ENCODE measurements around the gene GRIN3B.
"Not testable (repeated sequence)": the region's sequence is repeated elsewhere in the genome, so short reads cannot be mapped to it uniquely, and the experiment has no call there.

The GRIN3B gene, protein sequence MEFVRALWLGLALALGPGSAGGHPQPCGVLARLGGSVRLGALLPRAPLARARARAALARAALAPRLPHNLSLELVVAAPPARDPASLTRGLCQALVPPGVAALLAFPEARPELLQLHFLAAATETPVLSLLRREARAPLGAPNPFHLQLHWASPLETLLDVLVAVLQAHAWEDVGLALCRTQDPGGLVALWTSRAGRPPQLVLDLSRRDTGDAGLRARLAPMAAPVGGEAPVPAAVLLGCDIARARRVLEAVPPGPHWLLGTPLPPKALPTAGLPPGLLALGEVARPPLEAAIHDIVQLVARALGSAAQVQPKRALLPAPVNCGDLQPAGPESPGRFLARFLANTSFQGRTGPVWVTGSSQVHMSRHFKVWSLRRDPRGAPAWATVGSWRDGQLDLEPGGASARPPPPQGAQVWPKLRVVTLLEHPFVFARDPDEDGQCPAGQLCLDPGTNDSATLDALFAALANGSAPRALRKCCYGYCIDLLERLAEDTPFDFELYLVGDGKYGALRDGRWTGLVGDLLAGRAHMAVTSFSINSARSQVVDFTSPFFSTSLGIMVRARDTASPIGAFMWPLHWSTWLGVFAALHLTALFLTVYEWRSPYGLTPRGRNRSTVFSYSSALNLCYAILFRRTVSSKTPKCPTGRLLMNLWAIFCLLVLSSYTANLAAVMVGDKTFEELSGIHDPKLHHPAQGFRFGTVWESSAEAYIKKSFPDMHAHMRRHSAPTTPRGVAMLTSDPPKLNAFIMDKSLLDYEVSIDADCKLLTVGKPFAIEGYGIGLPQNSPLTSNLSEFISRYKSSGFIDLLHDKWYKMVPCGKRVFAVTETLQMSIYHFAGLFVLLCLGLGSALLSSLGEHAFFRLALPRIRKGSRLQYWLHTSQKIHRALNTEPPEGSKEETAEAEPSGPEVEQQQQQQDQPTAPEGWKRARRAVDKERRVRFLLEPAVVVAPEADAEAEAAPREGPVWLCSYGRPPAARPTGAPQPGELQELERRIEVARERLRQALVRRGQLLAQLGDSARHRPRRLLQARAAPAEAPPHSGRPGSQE

DNA sequence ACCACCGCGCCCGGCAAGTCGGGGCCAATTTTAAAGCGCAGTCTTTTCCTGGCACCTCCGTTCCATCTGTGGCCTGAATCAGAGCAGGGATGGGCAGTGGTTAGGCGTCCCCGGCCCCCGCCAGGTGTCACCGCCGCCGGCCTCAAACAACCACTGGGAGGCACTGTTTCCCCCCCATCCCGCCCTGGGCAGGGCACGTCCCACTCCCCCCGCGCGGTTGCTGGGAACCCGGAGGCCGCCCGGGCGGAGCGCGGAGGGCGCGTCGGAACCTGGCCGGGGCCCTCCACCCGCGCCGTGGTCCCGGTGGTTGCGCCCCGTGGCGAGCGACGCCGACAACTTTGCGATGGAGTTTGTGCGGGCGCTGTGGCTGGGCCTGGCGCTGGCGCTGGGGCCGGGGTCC is at the start of gene GRIN3B:
GRIN3B (plus strand) TSS at position 325 of the 400 bp plus-strand sequence; CDS start at position 344, 19 bp downstream.
- DNase-seq: no peak

DNA sequence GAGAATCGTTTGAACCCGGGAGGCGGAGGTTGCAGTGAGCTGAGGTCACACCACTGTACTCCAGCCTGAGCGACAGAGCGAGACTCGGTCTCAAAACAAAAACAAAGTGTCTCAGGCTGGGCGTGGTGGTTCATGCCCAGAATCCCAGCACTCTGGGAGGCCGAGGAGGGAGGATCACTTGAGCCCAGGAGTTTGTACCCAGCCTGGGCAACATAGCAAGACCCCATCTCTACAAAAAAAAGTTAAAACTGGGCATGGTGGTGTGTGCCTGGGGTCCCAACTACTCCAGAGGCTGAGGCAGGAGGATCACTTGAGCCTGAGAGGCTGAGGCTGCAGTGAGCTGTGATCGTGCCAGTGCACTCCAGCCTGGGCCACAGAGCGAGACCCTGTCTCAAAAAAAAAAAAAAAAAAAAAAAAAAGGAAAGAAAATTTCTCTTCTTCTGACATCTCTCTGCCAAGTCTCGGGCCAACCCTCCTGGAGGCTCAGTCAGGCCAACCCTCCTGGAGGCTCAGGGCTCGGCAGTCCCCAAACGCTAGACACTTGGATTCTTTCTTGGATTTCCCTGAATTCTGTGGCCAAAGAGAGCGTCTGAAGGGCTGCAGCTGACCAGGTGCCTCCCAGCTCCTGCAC is 48.1 kb upstream of the GRIN3B start:
- DNase-seq: no peak

DNA sequence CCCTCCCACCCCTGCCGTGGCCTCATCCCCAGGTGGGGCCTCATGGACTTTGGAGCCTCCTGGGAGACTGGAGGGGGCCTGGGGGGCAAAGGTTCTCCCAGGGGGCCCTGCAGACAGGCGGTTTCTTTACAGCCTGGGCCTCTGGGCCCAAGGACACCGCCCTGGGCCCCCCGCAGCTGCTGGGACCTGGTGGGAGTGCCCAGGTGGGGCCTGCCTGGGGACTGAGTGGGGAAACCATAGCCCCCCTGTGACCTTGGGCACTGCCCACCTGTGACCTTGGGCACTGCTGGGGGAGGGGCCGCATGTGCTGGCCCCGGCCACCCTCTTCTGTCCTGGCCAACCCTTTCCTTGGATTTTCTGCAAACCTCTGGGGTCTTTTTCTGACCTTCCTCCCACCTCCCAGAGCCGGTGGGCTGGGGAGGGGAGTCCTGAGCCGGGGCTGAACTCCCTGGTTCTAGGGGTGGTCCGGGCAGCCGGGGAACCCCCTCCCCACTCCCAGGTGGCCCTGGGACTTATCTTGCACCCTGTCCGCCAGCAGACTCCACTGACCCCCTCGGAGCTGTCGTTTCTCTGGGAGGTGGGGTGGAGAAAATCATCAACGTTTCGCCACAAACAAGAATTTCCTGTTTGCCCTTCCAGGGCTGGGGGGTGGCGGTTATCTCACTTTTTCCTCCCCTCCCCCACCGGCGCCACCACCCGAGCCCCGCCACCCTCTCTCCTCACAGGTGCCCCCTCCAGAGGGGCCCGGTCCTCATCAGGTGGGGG is 47.4 kb upstream of the GRIN3B start:
- no peak for DNase-seq

DNA sequence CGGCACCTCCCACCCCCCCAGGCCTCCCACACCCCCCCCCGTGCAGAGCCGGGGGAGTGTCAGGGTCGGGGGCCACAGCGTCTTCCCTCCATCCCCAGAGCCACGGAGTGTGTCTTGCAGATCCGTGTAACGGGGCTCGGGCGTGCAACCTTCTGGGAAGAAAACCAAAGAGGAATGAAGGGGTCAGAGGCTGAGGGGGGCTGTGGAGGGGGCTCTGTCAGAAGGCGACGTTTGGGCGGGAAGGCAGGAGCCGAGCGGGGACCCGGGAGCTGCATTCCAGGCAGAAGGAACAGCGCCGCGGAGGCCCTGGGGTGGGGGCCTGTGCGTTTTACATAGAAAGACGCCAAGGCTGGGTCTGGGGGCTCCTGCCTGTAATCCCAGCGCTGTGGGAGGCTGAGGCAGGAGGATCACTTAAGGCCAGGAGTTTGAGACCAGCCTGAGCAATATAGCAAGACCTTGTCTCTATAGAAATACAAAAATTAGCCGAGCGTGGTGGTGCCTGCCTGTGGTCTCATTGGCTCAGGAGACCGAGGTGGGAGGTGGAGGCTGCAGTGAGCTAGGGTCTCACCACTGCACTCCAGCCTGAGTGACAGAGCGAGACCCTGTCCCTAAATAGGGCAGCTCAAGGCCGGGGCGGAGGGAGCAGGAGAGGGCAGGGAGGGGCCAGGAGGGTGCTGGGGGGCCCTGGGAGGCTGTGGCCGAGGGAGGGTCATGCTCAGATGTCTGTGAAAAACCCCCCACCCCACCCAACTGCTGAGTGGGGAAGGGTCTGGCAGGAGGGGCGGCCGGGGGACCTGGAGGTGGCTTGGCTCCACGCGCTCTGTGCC is 46.6 kb upstream of the GRIN3B start:
- DNase-seq: no peak

DNA sequence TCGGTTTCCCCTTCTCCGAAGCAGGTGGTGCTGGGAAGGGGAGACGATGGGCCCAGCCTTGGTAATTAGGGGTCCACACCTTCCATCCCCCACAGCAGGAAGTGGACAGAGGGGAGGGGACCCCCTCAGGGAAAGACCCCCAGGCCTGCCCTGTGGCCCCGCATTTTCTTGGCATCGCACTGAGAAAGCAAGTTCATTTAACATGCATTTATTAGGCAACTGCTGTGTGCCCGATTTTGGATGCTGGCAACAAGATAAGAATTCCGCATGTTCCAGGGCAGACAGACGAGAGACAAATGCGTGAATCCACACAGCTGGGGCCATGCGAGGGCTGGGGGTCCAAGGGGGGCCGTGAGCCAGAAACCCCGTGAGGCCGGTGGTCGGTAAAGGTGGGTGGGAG is 45.9 kb upstream of the GRIN3B start:
- DNase-seq: no peak

DNA sequence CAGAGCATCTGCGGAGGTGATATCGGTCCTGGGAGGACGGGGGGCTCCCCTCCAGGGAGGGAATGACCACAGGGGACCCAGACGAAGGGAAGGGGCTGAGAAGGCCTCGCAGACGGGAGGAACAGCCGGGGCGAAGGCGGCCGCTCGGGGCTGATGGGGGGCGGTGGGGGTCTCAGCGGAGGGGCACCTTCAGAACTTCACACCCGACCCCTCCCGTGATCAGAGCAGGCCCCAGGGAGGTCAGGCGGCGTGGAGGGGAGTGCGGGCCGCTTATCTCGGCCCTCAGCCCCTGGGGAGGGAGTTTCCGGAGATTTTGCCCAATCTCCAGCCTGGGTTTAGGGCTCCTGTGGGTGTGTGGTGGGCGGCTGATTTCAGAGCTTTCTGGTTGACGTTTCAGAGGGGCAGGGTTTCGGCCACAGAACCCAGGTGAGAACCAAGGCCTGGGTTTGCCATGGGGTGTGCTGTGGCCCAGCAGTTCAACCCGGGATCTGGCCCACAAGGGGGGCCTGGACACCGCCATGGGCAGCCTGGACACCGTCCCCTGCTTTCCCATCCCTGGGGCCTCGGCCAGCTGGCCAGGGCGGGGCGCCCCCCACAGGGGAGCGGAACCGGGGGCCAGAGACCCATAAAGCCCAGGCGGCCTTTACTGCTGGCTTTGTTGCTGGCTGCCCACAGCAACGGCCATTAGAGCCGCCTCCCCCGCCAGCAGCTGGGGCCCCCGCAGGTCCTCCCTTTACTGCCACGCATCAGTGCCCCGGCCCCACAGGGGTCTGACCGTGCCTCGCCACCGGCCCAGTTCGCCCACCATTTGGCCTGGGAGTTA is 45.3 kb upstream of the GRIN3B start:
- DNase-seq: no peak

DNA sequence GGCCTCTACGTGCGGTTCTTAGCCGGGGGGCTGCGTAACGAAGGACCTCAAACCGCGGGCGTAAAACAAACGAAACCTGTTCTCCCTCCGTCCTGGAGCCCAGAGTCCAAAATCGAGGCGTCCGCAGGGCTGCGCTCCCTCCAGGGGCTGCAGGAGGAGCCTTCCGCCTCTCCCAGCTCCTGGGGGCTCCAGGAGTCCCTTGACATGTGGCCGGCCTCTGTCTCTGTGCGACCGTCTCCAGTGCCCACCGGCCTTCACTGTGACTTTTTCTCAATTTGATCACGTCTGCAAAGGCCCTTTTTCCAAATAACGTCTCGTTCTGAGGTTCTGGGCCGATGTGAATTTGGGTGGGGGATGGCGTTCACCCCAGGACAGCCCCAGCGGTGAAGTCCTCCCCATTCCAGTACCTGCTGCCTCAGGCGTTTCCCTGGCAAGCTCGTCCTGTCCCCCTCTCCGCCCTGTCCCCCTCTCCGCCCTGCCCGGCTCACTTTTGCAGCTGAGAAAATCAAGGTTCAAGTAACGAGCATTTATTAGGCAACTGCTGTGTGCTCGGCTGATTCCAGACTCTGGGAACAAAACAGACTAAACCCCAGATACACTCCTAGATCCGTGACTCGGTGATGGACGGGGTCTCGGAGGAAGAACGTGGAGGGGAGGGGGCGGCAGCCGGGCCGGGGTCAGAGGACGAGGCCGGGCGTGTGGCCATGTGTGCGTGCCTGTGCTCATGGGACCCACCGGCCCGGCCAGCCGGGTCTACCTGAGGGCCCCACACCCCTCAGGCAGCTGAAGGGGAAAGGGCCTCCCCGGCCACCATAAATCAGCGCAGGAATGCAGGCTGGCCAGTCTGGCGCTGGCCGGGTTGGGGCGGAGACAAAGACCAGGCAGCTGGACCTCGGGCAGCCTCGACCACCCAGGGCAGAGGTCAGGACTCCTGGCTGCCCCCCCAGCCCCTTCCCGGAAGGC is 44.1 kb upstream of the GRIN3B start:
- DNase-seq: no peak

DNA sequence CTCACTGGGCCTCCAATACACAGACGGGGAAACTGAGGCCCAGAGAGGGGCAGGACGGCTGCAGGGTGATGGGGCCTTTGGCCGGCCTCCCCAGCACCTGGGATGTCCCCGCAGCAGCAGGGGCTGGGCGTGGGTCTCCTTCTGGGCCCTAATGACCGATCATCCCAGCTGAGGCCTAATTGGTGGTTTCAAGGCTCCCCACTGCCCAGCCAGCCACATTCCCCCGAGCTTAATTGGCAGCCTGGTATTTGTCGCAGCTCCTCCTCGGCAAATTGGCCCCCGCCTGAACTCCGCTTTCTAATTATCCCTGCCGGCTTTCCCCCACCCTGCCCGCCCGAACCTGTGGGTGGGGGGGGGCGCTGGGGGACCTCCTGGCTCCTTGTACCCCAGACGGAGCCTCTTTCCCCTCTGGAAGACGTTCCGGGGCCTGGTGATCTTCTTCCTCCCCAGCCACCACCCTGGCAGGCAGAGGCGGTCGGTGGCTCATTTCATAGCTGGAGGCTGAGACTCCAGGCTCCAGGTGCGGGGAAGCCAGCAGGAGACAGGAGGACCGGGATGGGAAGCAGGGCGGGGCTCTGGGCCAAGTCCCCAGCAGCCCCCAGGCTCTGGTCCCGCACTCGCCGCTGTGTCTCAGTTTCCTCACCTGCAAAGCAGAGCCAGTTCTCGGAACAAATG is 43.3 kb upstream of the GRIN3B start:
- DNase-seq: no peak

DNA sequence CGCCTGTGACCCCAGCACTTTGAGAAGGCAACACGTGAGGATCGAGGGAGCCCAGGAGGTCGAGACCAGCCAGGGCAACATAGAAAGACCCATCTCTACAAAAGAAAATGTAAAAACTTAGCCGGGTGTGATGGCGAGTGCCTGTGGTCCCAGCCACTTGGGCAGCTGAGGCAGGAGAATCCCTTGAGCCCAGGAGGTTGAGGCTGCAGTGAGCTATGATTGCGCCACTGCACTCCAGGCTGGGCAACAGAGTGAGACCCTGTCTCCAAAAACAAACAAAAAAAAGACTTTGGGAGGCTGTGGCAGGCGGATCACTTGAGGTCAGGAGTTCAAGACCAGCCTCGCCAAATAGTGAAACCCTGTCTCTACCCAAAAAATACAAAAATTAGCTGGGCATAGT is 42.6 kb upstream of the GRIN3B start:
- DNase-seq: not testable (repeated sequence)

DNA sequence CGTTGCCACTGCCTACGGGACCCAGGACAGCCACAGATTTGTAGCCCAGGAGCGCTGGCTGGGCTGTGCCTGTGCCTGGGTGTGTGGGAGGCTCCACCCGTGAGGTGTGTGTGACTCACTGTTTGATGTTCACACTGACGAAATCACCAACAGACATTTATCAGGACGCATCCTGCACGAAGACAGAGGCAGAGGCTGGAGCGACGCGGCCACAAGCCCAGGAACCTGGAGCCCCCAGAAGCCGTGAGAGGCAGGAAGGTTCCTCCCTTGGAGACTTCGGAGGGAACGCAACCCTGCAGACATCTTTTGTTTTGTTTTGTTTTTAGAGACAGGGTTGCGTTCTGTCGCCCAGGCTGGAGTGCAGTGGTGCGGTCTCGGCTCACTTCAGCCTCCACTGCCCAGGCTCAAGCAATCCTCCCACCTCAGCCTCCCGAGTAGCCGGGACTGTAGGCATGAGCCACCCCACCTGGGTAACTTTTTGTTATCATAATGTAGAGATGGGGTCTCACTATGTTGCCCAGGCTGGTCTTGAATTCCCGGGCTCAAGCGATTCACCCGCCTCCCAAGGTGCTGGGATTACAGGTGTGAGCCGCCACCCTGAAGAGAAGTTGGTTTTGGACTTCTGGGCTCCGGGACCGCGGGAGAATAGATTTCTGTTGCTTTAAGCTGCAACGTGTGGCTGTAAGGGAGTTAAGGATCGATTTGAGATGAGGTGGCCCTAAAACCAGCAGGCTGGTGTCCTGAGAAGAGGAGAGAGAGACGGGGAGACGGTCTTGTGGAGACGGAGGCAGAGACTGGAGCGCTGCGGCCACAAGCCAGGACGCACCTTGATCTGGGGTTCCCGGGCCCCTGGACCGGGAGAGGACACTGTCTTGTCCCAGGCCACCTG is 41.0 kb upstream of the GRIN3B start:
- no peak for DNase-seq

DNA sequence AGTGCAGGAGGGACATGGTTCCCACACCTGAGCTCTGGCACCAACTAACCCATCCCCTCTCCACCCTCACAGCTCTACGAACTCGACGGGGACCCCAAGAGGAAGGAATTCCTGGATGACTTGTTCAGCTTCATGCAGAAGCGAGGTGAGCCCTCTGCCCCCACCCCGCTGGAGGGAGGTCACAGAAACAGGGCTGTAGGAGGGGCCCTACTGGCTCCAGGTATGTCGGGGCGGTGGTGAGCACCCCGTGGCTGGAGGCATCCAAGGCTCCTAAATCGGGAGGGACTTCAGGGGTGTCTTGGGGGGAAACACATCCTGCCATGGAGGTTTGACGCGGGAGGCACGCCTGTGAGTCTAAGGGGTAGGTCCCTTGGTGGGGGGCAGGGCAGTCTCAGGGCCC is 40.2 kb upstream of the GRIN3B start:
- DNase-seq: no peak

DNA sequence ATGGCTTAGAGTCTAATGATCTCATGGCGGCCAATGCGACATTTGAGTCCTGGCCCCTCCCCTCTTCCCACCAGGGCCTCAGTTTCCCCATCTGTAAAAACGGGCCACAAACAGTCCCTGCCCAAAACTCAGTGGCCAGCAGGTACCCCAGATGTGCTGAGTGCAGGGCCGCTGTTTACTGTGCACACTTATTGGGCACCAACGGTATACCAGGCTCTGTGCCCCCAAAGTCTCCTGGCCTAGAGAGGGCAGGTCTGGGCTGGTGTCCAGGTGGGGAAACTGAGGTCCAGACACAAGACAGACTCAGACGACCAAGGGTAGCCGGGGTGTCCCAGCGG is 39.6 kb upstream of the GRIN3B start:
- no peak for DNase-seq

DNA sequence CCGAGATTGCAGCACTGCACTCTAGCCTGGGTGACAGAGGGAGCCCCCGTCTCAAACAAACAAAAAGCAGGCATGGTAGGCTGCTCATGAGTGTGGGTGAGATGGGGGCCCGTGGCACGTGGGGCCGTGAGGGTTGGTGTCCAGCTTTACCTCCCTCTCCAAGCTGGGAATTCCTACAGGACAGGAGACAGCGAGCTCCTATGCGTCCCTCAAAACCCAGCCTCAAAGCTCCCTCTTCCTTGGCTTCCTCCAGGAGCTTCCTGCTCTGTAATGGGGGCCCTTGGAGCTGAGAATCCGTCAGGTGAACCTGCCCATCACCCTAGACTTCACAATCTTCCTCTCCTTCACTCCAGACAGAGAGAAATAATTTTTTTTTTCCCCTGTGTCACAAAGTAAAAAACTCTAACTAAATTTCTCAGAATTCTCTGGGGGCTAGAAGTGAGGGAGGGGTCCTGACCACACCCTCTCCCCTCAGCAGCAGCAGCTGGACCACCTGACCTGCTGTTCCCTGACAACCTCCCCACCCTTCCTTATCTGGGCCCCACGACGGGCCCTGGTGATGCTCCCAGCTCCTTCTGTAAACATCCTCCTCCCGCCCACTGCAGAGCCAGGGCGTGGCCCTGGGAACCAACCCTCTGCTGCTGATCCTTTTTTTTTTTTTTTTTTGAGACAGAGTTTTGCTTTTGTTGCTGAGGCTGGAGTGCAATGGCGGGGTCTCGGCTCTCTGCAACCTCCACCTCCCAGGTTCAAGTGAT is 38.2 kb upstream of the GRIN3B start:
- no peak for DNase-seq

DNA sequence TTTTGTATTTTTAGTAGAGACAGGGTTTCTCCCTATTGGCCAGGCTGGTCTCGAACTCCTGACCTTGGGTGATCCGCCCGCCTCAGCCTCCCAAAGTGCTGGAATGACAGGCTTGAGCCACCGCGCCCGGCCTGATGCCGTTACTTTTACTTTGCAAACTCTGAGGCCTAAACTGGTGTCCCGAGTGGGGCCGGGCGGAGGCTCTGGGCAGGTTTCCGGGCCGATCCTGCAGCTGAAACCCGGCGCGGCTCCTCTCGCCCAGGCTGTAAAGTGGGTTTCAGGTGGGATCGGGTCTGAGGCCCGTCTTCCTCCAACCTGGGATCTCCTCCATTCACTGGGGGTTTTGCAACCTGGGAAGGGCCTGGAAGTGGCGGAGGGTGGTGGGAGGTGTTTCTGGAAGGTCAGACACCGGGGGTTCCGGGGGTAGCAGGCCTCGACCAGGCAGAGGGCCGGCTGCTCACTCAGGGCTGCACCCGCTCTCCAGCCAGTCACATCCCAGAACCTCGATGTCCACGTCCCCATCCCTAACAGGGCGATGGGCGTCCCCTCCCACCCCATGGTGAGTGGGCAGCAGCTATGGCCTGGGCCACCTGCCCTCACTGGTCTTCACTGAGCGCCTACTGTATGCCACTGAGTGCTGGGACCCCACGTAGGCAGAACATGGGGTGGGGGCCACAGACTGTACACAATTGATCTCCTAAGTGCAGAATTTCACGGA is 37.4 kb upstream of the GRIN3B start:
- DNase-seq: no peak

DNA sequence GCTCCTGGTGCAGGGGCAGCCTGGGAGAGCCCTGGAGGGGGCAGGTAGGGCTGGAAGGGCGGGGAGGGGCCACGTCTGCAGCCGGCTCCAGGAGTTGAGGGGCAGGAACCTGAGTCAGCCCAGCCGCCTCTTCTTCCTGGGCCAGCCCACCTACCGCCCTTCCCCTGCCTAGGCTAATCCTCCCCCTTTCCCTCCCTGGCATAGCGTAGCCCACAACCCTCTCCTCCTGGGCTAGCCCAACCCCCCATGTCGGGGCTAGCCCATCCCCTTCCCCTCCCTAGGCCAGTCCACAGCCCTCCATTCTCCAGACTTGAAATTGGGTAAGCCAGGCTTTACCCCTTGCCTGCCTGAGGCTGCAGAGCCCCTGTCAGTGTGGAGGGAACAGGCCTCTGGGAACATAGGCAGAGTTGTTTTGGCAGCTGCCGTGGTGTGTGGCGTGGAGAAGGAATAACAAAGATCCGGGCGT is 36.7 kb upstream of the GRIN3B start:
- no peak for DNase-seq

DNA sequence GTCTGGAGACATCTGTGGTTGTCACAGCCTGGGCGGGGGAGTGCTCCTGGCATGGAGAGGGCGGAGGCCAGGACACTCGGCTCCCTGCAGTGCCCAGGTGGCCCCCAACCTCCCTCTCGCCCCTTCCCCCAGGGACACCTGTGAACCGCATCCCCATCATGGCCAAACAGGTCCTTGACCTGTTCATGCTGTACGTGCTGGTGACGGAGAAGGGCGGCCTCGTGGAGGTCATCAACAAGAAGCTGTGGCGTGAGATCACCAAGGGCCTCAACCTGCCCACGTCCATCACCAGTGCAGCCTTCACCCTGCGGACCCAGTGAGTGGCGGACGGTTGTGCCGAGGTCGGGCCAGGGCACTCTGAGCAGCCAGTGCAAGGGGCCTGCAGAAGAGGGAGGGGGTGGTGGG is 36.1 kb upstream of the GRIN3B start:
- DNase-seq: no peak
